HG03196 (cell line): Measurements from ENCODE around the gene DACT1.
"Not testable (repeated sequence)": the region's sequence is repeated elsewhere in the genome, so short reads cannot be mapped to it uniquely, and the experiment has no call there.

Experiments
- ATAC-seq: cut with Tn5 transposase; IDR thresholded peaks from one replicate; pipeline ENCODE4 v1.9.1; 2021; ENCODE audit not compliant: unreplicated experiment

The DACT1 gene, protein sequence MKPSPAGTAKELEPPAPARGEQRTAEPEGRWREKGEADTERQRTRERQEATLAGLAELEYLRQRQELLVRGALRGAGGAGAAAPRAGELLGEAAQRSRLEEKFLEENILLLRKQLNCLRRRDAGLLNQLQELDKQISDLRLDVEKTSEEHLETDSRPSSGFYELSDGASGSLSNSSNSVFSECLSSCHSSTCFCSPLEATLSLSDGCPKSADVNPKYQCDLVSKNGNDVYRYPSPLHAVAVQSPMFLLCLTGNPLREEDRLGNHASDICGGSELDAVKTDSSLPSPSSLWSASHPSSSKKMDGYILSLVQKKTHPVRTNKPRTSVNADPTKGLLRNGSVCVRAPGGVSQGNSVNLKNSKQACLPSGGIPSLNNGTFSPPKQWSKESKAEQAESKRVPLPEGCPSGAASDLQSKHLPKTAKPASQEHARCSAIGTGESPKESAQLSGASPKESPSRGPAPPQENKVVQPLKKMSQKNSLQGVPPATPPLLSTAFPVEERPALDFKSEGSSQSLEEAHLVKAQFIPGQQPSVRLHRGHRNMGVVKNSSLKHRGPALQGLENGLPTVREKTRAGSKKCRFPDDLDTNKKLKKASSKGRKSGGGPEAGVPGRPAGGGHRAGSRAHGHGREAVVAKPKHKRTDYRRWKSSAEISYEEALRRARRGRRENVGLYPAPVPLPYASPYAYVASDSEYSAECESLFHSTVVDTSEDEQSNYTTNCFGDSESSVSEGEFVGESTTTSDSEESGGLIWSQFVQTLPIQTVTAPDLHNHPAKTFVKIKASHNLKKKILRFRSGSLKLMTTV

DNA sequence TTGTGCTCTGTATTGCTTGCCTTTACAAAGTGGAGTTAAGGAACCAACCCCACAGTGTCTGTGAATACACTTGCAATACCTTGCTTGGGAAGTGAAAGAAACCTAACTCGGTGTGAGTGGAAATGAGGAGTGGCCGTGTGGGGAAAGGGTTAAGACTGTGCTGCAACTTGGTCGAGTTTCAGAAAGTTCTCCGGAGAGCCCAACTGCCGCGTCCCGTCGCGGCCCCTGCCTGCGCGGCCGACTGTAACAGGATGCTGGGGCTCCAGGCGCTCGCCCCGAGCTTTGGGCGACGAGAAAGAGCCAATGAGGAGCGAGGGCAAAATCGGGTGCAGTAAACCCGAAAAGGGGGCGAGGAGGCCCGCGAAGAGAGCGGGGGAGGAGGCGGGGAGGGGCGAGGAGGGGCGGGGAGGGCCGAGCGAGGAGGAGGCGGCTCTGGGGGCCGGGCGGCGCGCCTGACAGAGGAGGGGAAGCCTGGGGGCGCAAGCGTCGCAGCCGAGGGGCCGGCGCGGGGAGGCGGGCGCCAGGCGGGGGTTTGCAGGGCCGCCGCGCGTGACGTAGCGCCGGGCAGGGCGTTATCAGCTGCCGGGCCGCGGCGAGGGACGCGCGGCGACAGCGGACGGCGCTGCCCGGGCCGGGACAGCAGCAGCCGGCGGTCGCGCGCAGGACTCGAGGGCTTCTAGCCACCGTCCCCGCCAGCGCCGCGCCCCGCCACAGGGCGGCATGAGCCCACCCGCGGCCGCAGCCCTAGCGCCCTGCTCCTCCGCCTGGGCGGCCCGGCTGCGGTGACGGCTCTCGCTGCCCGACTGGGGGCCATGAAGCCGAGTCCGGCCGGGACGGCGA, at the start of gene DACT1:
Gene DACT1, plus strand, starts transcription at position 572 of the 840 bp plus-strand sequence. Its CDS starts 241 bp downstream, at position 813.
- peak; percentile 45 for ATAC-seq

DNA sequence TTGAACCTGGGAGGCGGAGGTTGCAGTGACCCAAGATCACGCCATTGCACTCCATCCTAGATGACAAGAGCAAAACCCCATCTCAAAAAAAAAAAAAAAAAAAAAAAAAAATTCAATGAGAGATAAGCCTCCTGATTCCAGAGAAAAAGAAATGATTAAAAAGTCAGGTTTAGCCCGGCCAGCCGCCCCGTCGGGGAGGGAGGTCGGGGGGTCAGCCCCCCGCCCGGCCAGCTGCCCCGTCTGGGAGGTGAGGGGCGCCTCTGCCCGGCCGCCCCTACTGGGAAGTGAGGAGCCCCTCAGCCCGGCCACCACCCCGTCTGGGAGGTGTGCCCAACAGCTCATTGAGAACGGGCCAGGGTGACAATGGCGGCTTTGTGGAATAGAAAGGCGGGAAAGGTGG, 49.4 kb upstream of the DACT1 start:
- not testable (repeated sequence) for ATAC-seq

DNA sequence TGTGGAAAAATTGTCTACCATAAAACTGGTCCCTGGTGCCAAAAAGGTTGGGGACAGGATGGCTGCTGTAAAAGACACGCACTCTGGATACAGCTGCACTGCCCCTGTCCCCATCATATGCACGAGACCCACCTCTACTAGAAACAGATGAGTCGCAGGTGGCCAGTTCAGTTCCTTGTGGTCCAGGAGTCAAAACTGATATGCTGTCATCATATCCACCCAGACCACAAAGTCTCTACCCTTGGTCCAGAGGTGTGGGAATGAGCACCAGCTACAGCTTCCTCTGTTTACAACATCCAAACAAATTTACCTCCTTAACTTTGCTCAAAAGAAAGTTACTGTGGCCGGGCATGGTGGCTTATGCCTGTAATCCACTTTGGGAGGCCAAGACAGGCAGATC, 43.8 kb upstream of the DACT1 start:
- no peak for ATAC-seq

DNA sequence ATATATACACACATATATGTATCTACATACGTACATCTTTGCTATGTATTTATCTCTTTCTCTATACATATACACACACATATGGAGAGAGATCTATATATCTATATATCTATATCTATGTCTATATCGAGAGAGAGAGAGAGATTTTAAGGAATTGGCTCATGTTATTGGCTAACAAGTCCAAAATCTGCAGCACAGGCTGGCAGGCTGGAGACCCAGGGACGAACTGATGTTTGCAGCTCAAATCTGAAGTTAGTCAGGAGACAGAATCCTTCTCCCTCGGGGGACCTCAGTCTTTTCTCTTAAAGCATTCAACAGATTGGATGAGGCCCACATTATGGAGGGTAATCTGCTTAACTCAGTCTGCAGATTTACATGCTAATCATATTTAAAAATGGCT, 40.7 kb upstream of the DACT1 start:
- ATAC-seq: no peak

DNA sequence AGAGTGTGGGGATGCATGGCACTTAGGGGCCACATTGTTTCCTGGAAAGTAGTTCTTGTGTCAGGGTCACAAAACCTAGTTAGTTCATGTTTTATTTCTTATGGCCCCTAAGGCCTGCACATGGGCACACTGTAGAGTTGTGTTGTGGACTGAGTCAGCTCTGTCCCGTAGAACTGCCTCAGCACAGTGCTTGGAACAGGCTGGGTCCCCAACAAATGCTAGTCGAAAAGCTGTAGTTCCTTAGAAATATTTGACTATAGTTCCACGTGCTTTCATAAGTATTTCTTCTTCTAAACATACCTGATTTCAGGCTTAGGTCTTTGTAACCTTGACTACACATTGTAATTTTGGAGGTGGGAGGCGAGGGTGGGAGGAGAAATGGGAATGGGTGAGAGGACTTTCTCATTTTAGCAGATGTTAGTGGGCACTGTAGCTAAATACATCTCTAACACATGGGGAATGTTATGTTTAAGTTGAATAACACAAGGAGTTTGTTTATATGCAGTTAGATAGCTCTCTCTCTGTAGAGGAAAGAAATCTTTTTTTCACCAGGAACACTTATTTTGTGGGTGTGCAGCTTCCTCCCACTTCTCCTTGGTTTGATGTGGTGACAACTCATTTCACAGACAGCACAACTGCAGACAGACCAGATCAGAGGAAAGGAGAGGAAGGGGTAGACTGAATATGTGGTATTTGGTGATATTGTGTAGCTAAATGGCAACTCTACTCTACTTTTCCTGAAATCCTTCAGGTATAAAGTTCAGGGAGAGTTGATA, 39.5 kb upstream of the DACT1 start:
- no peak for ATAC-seq

DNA sequence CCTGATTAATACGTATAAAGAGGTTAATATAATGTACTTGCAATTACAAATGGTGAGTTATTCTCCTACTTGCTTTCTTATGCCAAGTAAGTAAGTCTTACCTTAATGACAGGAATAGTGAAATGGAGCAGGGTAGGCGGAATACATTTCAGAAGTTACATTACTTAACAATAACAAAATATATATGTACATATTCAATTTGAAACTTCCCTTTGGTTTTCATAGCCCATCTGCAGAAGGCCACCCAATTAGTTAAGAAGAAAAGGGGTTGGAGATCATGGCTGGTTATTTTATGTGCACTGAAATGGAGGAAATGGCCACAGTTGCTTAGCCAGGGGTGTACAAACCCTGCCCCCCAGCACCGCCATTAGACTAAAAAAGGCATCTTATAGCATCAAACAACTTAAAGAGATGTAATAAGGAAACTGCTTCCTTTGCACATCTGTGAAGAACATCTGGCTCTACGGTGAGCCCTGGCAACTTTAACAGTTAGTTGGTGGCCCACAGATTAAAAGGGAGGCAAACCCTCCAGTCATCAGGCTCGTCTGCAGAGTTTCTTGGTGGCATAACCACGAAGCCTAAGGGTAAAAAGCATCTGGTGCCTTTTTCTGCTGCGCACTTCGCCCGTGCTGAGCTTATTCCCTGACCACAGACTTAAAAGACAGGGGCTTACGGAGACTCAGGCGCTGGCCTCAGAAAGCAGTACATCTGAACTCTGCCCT, 38.8 kb upstream of the DACT1 start:
- ATAC-seq: no peak

DNA sequence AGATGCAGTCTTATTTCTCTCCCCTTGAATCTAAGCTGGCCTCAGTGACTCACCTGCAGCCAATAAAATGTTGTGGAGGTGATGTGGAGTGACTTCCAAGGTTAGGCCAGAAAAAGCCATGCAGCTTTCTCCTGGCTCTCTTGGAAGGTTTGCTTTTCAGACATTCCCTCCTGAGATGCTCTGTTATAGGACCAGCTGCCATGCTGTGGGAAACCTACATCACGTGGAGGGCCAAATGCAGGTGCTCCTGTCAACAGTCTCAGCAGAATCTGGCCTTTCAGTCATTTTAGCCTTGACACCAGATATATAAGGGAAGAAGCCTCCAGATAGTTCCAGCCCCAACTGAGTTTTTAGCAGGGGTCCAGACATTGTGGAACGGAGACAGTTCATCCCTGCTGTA, 38.1 kb upstream of the DACT1 start:
- no peak for ATAC-seq

DNA sequence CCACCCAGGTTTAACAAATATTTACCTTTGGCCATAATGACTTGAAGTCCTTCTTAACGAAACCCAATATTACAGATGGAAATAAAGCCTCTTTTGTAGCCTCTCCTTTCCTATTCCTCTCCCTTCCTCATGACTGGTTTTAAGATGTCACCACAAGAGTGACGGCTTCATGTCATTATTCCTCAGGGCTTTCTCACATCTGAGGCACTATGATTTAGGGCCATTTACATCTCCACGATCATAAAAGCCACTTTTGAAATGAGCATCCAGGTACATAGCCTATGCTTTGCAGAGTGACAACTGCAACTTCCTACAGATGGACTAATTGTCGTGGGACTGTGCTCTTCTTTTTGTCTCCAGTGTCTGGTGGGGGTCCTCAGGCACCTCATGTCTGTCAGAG, 32.3 kb upstream of the DACT1 start:
- ATAC-seq: no peak

DNA sequence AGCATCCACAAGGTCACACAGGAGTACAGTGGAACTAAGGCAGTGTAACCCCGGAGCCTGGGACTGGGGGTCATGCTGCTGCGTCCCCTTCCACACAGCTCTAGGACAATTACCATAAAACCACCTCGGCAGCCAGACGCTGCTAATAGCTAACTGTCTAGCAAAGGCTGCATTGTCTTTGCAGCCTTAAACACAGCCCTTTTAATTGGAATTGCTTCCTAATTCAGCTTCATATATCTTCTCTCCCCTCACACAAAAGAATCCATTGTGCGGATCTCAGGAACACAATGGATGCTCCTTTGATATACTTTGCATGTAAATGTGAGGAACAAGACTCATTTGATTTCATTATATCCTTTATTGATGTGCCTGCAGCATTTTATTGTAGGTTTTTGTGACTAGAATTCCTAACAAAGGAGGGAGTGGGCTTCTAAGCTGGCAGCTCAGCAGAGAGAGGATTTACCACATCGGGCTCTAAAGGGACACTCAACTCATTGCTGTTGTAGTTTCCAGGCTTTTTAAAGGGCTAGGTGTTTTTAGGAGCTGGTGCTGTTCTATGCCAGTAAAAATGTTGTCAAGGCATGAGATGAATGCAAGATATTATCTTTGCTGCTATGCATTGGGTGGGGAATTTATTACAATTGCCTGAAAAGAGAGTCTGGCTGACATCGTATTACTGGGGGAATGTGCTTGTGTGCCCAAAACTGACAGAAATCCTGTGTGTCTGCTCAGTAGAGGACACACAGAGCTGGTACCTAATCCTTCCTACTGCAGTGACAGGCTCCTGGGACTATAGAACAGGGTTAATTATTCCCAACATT, 30.4 kb upstream of the DACT1 start:
- ATAC-seq: no peak

DNA sequence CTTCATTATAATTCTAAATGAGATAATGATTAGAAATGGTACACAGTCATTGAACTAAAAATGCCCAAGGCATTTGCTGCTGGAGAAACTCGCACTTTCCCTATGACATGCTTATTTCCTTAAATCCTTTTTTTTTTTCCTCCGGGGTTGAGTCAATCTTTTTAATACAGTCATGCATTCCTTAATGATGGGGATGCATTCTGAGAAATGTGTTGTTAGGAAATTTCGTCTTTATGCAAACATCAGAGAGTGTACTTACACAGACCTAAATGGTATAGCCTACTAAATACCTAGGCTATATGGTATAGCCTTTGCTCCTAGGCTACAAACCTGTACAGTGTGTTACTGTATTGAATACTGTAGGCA, 29.8 kb upstream of the DACT1 start:
- no peak for ATAC-seq

DNA sequence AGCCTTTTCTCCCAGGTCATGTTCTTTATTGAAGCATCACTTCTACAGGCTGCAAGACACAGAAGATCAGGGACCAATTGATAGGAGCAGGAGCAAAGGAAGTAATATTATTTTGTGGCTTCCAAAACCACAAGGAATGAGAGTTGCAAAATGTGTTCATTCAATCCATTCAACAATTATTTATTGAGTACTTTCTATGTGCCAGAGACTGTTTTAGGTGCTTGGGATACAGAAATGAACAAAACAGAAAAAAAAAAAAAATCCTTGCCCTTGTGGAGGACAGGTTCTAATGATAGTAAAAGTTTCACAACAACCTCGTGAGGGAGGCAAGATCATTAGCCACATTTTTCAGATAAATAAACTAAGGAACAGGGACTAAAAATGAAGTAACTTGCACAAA, 20.1 kb upstream of the DACT1 start:
- ATAC-seq: no peak

DNA sequence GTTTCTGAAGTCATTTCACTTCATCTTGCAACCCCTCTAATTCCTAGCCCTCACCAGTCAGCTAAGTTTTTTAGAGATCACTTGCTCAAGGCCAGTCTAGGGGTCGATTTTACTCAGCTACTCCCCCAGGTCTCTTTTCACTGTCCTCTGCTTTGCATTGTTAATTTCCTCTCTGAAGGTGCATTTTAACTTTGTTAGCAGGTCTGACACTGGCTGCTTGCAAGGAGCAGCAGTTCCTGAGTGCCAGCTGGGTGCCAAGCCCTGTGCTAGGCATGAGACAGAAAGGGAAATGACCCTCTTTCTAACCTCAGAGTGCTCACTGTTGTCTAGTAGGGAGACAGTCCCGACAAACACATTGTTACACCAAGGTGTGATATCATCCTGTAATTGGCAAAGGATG, 17.8 kb upstream of the DACT1 start:
- ATAC-seq: no peak

DNA sequence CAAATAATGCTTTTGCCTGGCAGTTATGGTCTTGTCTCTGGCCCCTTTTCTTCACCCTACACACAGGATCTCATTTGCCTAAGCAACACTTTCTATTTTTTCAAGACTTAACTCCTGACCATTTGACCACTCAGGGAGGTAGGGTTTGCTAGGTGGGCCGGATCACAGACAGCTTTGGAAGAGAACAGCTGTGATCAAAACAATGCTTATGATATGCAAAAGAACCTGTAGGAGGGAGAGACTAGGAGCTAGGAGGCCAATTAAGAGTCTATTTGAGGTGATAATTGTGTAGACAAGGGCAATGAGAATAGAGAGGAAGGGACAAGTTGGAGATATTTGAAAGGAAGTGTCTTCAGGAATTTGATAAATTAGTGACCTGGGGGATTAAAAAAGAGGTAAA, 12.3 kb upstream of the DACT1 start:
- ATAC-seq: no peak

DNA sequence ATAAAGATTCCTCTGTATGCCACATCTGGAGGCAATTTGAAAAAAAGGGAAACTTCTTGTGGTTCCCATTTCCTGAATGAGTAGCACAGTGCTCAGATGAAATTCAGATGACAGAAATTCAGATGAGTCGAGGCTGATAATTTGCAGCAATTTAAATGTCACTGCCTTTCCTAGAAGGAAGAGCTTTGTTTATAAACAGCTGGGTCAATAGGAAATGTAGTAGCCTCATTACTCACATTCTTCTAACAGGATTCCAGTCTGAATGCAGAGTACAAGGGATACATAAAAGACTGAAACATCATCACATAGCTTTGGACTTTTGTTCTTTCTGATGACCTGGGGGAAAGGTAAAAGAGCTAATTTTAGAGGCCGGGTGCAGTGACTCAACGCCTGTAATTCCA, 11.3 kb upstream of the DACT1 start:
- ATAC-seq: no peak

DNA sequence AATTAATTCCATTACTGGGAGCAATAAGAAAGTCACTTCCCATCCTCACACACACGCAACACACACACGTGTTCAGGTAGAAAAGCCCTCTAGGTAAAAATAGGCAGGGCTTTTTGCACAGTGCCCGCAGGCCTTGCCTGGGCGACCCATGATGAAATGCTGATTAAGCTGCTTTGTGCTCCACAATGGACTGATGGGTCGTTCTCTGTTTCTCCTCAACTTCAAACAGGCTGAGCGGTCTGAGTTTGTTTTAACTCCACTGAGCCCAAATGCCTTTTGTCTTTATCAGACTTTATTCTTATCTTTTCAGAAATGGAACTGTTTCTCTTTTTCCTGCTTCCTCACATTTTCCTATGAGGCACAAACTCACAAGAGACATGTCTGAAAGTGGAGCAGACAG, 9.4 kb upstream of the DACT1 start:
- ATAC-seq: no peak

DNA sequence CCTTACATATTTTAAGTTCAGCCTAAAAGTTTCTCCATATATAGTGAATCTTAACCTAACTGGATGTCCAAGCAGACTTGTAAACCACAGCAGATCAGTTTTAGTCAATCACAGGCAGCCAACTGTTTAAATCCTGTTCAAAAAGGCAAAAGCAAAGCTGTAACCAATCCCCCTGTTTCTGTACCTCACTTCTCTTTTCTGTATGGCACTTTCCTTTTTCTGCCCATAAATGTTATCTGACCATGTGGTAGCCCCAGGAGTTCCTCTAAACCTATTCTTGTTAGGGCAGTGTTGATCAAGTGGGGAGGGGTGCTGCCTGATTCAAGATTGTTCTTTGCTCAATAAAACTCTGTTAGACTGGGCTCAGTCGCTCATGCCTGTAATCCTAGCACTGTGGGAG, 8.5 kb upstream of the DACT1 start:
- ATAC-seq: no peak

DNA sequence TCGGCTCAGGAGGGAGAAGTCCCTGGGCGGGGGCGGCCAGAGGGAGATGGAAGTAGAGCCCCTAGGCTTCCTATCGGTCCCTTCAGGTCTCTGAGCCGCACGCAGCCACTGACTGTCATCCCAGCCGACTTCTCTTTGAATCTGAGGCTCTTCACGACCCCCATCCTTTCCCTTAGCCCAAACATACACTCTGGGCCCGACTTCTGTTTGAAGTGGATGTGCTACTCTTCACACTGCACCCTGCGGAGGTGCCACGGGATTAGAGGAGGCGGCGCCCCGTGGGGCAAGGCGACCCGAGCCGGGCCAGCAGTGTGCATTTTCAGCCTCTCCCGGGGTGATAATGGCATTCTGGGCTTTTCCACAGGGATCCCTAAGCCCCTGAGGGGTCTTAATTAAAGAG, 6.0 kb upstream of the DACT1 start:
- no peak for ATAC-seq

DNA sequence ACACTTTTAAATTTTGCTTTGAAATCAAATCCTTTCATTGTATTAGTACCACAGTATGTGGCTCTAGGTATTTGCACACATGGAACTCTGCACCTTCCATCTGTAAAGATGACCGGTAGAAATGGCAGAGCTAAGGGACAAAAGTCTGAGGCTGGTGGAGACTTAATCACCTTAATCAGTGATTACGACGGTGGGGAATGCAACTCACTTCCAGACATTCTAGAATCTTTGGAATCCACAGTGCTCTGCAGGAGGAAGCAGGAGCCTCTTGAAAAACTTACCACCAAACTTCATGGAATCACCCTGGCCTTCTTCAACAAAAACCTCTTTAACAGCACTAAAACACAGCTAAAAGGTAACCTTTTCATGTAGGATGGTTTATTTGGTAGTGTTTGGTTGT, 3.9 kb upstream of the DACT1 start:
- no peak for ATAC-seq

DNA sequence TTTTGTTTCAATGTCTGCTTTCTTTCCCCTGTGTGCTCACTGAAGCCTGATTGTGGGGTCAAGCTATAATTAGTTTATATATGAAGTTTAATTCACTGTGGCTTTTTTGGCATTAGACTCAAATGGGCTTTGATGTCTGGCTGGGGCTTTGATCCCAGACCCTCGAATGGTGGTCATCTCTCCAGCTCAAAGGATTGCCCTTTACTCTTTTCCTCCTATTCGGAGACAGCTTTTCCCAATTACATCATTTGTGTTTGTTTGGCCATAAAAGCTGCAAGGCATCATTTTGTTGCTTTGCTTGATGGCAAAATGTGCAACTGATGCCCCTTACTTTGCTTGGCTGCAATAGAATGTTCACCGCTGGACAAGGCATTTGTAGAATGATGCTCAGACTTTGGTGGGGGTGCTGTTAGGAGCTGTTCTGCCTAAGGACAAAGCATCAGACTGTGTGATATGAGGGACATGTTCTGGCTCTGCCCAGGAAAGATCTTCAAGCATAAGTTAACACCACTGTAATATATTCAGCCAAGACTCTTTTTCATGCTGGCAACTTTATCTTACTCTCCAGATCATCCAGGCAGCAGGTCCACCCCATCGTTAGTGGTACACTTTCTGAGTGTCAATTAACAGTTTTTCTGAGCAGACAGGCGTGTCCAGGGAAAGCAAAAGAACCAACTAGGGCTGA, 3.2 kb upstream of the DACT1 start:
- no peak for ATAC-seq
